OCI-LY1 (cell line): ENCODE data around the gene AGRN.

Experiments
- H2AFZ ChIP-seq: fragments of 200-600 bp; sonication (generic), shearing (Covaris generic); 2 replicates; pipeline ENCODE4 v1.6.0; 2014; ENCODE audit warnings: antibody characterized with exemption, mild to moderate bottlenecking, low read length
- H3F3A ChIP-seq: fragments of 200-600 bp; sonication (generic), shearing (Covaris generic); 2 replicates; pipeline ENCODE4 v1.6.0; 2014; ENCODE audit warnings: mild to moderate bottlenecking, antibody characterized with exemption, low read length, moderate library complexity; ENCODE audit not compliant: insufficient read depth
- H3K27ac ChIP-seq: fragments of 200-600 bp; sonication (generic); 2 replicates; pipeline ENCODE4 v1.5.1; 2014; ENCODE audit warnings: low read length, mixed run types, mild to moderate bottlenecking, low read depth; ENCODE audit not compliant: poor library complexity, severe bottlenecking
- H3K27me3 ChIP-seq: fragments of 200-600 bp; sonication (generic); 2 replicates; pipeline ENCODE4 v1.6.0; 2014; ENCODE audit warnings: antibody characterized with exemption, mild to moderate bottlenecking, low read length, moderate library complexity; ENCODE audit not compliant: insufficient read depth
- H3K36me3 ChIP-seq: fragments of 200-600 bp; sonication (generic); 2 replicates; pipeline ENCODE4 v1.6.1; 2014; ENCODE audit warnings: mild to moderate bottlenecking, antibody characterized with exemption, low read length, moderate library complexity, mixed read lengths; ENCODE audit not compliant: insufficient read depth
- H3K4me1 ChIP-seq: fragments of 200-600 bp; sonication (generic); 2 replicates; pipeline ENCODE4 v1.5.1; 2014; ENCODE audit warnings: mild to moderate bottlenecking, low read length, moderate library complexity; ENCODE audit not compliant: insufficient read depth, severe bottlenecking
- H3K4me2 ChIP-seq: fragments of 200-600 bp; sonication (generic), shearing (Covaris generic); 2 replicates; pipeline ENCODE4 v1.6.1; 2014; ENCODE audit warnings: low read length
- H3K4me3 ChIP-seq: fragments of 200-600 bp; sonication (generic); 2 replicates; pipeline ENCODE4 v1.5.1; 2014; ENCODE audit warnings: low read length, low read depth, mild to moderate bottlenecking, mixed read lengths; ENCODE audit not compliant: poor library complexity, severe bottlenecking
- H3K79me2 ChIP-seq: fragments of 200-600 bp; shearing (Covaris generic); 2 replicates; pipeline ENCODE4 v1.6.1; 2016; ENCODE audit warnings: mixed run types, low read length, mixed read lengths; ENCODE audit not compliant: insufficient read depth
- H3K9ac ChIP-seq: fragments of 200-600 bp; sonication (generic), shearing (Covaris generic); 2 replicates; pipeline ENCODE4 v1.6.1; 2014; ENCODE audit warnings: mild to moderate bottlenecking, low read length, mixed read lengths
- H3K9me2 ChIP-seq: fragments of 200-600 bp; sonication (generic), shearing (Covaris generic); 2 replicates; pipeline ENCODE4 v1.6.1; 2014; ENCODE audit warnings: low read depth, mild to moderate bottlenecking, low read length, mixed read lengths
- H3K9me3 ChIP-seq: fragments of 200-600 bp; shearing (Covaris generic); 2 replicates; pipeline ENCODE4 v1.6.1; 2014; ENCODE audit warnings: low read length, mixed read lengths
- H4K20me1 ChIP-seq: fragments of 200-600 bp; sonication (generic), shearing (Covaris generic); 2 replicates; pipeline ENCODE4 v1.6.0; 2016; ENCODE audit warnings: mild to moderate bottlenecking, low read length; ENCODE audit not compliant: insufficient read depth
- CTCF ChIP-seq: fragments of 200-600 bp; sonication (generic), shearing (Covaris generic); IDR thresholded peaks from 2 replicates; pipeline ENCODE4 v1.5.1; 2017; ENCODE audit warnings: mild to moderate bottlenecking, antibody characterized with exemption, low read length, moderate library complexity, mixed read lengths
- EZH2 ChIP-seq: fragments of 200-600 bp; sonication (generic), shearing (Covaris generic); IDR thresholded peaks from 2 replicates; pipeline ENCODE4 v1.8.0; 2017; ENCODE audit warnings: borderline replicate concordance, mixed run types, mild to moderate bottlenecking, antibody characterized with exemption, low read length, moderate library complexity, mixed read lengths

AGRN gene

GRCh38 chr1:1085911-1086841 lies 66.3 kb downstream of the AGRN start:
- no peak overlapping the region for H3K27ac ChIP-seq
- H4K20me1 ChIP-seq = no peaks in the 10 kb centered on the region
- H3K4me1 ChIP-seq = no peaks in the 10 kb centered on the region
- no peaks in the 10 kb centered on the region for H3F3A ChIP-seq
- no peak overlapping the region for H3K9ac ChIP-seq
- no peaks in the 10 kb centered on the region for H3K79me2 ChIP-seq
- H2AFZ ChIP-seq = no peak overlapping the region
- no peak overlapping the region for H3K4me3 ChIP-seq
- no peak for TF ChIP-seq EZH2
- no peak for TF ChIP-seq CTCF
- H3K9me3 ChIP-seq = no peaks in the 10 kb centered on the region
- H3K27me3 ChIP-seq = 0 out of 2 replicates have a peak, but pooled peaks cover 3% of the 10 kb centered on the region
- no peaks in the 10 kb centered on the region for H3K9me2 ChIP-seq
- H3K36me3 ChIP-seq = no peaks in the 10 kb centered on the region
- H3K4me2 ChIP-seq = no peak overlapping the region

DNA sequence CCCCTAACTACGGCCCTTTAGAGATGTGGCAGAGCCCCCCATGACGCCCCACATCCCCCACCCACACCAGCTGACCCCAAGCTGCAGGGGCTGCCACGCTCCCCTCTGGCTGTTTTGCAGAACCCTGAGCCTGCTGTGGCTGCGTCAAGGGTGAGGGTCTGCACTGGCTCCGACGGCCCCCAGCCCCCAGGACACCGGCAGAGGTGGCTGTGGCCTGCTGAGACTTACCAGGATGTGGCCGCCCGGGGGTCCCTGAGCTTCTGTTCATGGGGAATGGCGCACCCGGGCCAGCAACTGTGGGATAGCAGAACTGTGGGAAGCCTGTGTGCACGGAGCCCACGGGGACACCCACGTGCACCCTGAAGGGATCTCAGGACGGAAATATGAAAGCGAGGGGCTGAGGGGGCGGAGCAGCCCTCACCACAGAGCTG lies 67.0 kb downstream of the AGRN start:
- no peaks in the 10 kb centered on the region for H4K20me1 ChIP-seq
- no peaks in the 10 kb centered on the region for H3K79me2 ChIP-seq
- no peak overlapping the region for H3K4me2 ChIP-seq
- H3K9me2 ChIP-seq = no peaks in the 10 kb centered on the region
- TF ChIP-seq EZH2 (no peak), CTCF (no peak)
- H3K9ac ChIP-seq = no peak overlapping the region
- H2AFZ ChIP-seq = no peak overlapping the region
- 0 out of 2 replicates have a peak, but pooled peaks cover 3% of the 10 kb centered on the region for H3K27me3 ChIP-seq
- no peaks in the 10 kb centered on the region for H3K36me3 ChIP-seq
- H3K27ac ChIP-seq = no peak overlapping the region
- H3K9me3 ChIP-seq = no peaks in the 10 kb centered on the region
- H3K4me3 ChIP-seq = no peak overlapping the region
- H3K4me1 ChIP-seq = no peaks in the 10 kb centered on the region
- H3F3A ChIP-seq = no peaks in the 10 kb centered on the region

- H3K4me3 ChIP-seq = no peak overlapping the region
- H3K4me1 ChIP-seq = no peaks in the 10 kb centered on the region
- no peak overlapping the region for H3K4me2 ChIP-seq
These were observed 67.6 kb downstream of the AGRN start for GRCh38 chr1:1087351-1088028.

More at GRCh38 chr1:1087351-1088028, 67.6 kb downstream of the AGRN start:
- Histone ChIP-seq H3K27me3 (0 out of 2 replicates have a peak, but pooled peaks cover 3% of the 10 kb centered on the region), H3K27ac (no peak overlapping the region), H3K36me3 (no peaks in the 10 kb centered on the region), H3K9me3 (no peaks in the 10 kb centered on the region), H4K20me1 (no peaks in the 10 kb centered on the region), H3K9ac (no peak overlapping the region), H3F3A (no peaks in the 10 kb centered on the region), H2AFZ (no peak overlapping the region), H3K79me2 (no peaks in the 10 kb centered on the region), H3K9me2 (no peaks in the 10 kb centered on the region)
- TF ChIP-seq EZH2 (no peak), CTCF (no peak)
